ENCODE measurements around the gene TSPAN31.

TSPAN31 gene

DNA sequence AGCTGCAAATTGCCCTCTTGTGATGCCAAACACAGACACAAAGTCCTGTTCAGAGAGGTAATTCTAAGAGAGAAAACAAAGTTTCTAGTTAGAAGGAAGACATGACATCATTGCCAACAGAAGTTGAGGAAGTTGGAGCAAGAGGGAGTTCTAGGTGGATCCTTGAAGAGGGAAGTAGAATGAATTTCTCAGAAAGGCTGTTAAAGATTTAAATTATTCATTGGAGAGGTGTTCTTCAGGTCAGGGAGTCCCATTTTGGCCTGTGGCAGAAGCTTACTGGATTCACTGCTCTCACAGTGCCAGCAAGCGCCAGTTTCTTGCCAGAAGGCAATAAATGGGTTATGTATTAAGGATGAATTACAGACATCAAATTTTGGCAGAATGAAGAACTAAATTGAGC is 53.1 kb downstream of the TSPAN31 start:
- no peak for DNase-seq
